ENCODE measurements around the gene ACIN1.
"Not testable (repeated sequence)": the region's sequence is repeated elsewhere in the genome, so short reads cannot be mapped to it uniquely, and the experiment has no call there.

Gene ACIN1

DNA sequence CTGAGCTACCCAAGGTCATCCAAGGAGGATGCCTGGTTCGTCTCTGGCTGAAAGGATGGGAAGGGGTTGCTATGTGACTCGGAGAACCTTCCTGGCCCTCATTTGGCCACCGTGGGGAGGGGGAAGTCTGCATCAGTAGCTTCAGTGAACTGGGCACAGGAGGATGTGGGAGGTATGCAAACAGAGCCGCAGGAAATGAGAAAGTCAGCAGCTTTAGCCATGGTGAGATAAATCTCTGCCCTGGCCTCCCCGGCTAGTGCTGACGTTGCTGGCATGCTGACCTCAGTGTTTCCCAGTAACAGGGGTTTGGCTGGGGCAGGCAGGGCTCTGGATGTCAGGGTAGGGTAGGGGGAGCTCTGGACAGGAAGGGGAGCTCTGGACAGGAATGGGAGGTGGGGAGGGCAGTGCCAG is 26.4 kb upstream of the ACIN1 start:
- DNase-seq = no peak

- peak; percentile 68 to 91 for DNase-seq
These were observed 25.8 kb upstream of the ACIN1 start for GRCh38 chr14:23120541-23121251.

- no peak for DNase-seq
These were observed 24.7 kb upstream of the ACIN1 start for GRCh38 chr14:23119363-23120327.

GRCh38 chr14:23118506-23119362 is 23.8 kb upstream of the ACIN1 start, which contains the start of gene CEBPE:
TSS of gene CEBPE (minus strand) at chr14:23119255. CDS start at chr14:23119091, 164 bp downstream.
- no peak for DNase-seq

GRCh38 chr14:23117371-23118020 is 22.6 kb upstream of the ACIN1 start:
- no peak for DNase-seq

GRCh38 chr14:23115918-23116317 is 21.0 kb upstream of the ACIN1 start:
- no peak for DNase-seq

- no peak for DNase-seq
These were observed 20.2 kb upstream of the ACIN1 start for GRCh38 chr14:23115039-23115731.

DNA sequence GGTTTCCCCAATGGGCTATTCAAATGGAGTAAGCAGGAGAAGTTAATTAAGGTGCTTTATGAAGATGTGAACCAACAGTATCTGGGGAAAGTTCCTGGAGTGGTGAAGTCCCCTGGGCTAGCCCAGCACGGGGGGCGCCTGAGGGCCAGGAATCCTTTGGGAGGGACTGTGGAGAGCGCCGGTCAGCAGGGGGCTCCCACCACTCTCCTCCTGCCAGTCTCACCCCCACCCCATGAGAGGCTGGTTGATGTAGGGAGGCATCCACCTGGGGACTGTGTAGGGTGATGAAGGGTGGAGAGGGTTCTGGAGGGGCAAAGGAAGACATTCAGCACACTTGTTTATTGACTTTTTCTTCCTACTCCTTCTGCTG is 19.7 kb upstream of the ACIN1 start:
- DNase-seq = no peak

GRCh38 chr14:23114120-23114458 is 19.2 kb upstream of the ACIN1 start:
- no peak for DNase-seq

- DNase-seq = no peak
These were observed 18.6 kb upstream of the ACIN1 start for GRCh38 chr14:23113431-23114119.

DNA sequence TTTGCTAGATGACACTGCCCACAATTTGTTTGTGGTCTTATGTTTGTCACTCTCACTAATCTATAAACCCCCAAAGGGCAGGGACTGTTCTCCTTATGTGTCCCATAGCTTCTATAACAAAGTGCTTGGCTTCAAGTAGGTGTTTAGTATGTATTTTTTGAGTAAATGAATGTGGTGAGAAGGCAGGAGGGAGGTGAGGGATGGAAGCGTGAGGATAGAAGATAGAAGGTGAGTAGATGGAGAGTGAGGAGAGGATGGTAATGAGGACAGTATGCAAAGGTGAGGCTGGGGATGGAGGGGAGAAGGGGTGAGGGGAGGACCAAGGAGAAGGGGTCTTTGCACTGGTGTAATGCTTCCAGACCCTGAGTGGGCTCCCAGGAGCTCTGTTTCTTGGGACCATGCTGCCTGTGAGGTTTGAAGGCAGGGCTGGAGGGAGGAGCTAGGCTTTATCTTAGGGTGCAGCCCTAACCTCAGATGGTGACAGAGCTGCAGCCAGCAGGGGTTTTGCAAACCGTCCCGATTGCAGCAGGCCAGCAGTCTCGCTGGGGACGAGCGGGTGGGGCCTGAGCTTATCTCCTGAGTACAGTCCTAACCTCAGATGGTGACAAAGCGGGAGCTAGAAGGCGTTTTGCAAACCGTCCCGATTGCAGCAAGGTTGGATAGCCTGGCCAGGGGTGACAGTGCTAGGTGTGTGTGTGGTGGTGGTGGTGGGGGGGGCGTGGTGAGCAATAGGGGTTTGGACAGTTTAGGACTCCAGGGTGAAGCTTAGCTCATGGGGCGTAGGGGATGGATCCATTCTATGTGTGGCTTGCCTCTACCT is 17.6 kb upstream of the ACIN1 start:
- no peak for DNase-seq

GRCh38 chr14:23110579-23111365 is 15.8 kb upstream of the ACIN1 start:
- DNase-seq = no peak

DNA sequence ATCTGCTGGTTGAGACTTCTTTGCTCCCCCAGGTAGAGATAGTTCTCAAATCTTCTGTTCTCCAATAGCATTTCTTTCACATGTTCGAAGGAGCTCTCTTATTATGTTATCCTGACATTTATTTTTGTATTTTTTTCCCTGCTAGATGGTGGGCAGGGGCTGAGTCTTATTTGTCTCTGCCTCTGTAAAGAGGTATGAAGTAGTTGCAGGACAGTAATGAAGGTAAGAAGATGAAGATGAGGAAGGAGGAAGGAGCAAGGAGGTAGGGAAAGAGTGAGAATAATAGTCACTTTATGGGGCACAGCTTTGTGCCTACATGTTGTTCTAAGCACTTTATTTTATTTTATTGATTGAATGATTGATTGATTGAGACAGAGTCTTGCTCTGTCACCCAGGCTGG is 14.8 kb upstream of the ACIN1 start:
- DNase-seq = no peak

DNA sequence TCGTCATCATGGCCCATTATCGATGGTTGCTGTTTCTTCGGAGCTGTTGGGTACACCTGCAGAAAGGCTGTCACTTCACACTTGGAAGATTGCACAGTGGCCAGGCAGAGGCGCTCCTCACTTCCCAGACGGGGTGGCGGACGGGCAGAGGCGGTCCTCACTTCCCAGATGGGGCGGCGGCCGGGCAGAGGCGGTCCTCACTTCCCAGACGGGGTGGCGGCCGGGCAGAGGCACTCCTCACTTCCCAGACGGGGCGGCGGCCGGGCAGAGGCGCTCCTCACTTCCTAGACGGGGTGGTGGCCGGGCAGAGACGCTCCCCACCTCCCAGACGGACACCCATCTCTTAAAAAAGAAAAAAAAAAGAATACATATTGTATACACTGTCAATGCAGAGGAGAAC is 13.2 kb upstream of the ACIN1 start:
- not testable (repeated sequence) for DNase-seq

DNA sequence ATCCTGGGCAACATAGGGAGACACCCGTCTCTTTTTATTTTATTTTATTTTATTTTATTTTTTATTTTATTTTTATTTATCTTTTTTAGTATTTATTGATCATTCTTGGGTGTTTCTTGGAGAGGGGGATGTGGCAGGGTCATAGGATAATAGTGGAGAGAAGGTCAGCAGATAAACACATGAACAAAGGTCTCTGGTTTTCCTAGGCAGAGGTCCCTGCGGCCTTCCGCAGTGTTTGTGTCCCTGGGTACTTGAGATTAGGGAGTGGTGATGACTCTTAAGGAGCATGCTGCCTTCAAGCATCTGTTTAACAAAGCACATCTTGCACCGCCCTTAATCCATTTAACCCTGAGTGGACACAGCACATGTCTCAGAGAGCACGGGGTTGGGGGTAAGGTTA is 12.7 kb upstream of the ACIN1 start:
- not testable (repeated sequence) for DNase-seq

DNA sequence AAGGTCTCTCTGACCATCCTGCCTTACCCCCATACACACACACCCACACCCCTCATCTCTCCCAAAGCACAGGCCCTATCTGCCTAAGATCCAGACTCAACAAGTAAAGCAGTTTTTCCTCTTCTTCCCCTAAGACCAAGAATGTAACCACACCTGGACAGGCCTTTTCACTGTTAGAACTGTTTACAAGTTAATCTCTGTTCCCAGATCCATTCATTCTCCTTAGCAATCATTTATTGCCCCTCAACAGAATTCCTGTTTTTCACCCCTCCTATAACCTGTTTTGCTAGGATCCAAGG is 11.8 kb upstream of the ACIN1 start:
- no peak for DNase-seq

- no peak for DNase-seq
These were observed 10.4 kb upstream of the ACIN1 start for GRCh38 chr14:23105348-23105824.

- no peak for DNase-seq
These were observed 9.8 kb upstream of the ACIN1 start, which contains the start of gene CIROP for GRCh38 chr14:23104591-23105347. TSS of gene CIROP (minus strand) at chr14:23104989. CDS start at chr14:23104920, 69 bp downstream.
